Measurements from ENCODE around the gene ALKBH5. TPM values are rescaled to one million over a fixed set of nuclear protein-coding genes. Genes with fewer than 3 reads are reported as not detected.
A peak's percentile ranks its signal among the peaks of the same experiment; 100 is the strongest.

ALKBH5 gene
- total RNA-seq, 1 donor from 2014 or later = 92.6 TPM

GRCh38 chr17:18182978-18183333 is 672 bp upstream of the ALKBH5 start:
- Histone ChIP-seq H3K79me2 (ENCODE audit: insufficient read depth, low read length) (peaks cover 43% of the 10 kb centered on the region), H3K27ac (ENCODE audit: low read depth, low read length) (peak overlapping the region; percentile 94), H3K4me2 (ENCODE audit: low read length) (peak overlapping the region; percentile 92), H3K9me3 (ENCODE audit: insufficient read depth, low read depth, low read length) (no peaks in the 10 kb centered on the region), H3K36me3 (ENCODE audit: insufficient read depth, low read length) (no peaks in the 10 kb centered on the region), H3K27me3 (ENCODE audit: insufficient read depth, low read length) (no peaks in the 10 kb centered on the region), H3K4me1 (ENCODE audit: insufficient read depth, low read length) (peaks cover 39% of the 10 kb centered on the region), H4K20me1 (ENCODE audit: insufficient read depth, low read length) (peaks cover 38% of the 10 kb centered on the region), H3K4me3 (ENCODE audit: insufficient read depth, low read depth, low read length) (peak overlapping the region; percentile 71), H3K9ac (ENCODE audit: low read length) (peak overlapping the region; percentile 87), H2AFZ (ENCODE audit: low read depth, low read length) (peak overlapping the region; percentile 82)
- H3K27me3 Mint-ChIP-seq (ENCODE audit: low read depth, unreplicated experiment) = no peaks in the 10 kb centered on the region
- H3K27ac Mint-ChIP-seq (ENCODE audit: unreplicated experiment) = peak overlapping the region; percentile 96
- H3K9me3 Mint-ChIP-seq (ENCODE audit: unreplicated experiment) = peaks cover 2% of the 10 kb centered on the region
- H3K4me3 Mint-ChIP-seq (ENCODE audit: unreplicated experiment) = peak overlapping the region; percentile 91
- FAIRE-seq (peak; percentile 43), DNase-seq (ENCODE audit: low read depth) (no peak)
- H3K4me1 Mint-ChIP-seq (ENCODE audit: low read depth, unreplicated experiment) = peaks cover 25% of the 10 kb centered on the region
- TF ChIP-seq EZH2 (IDR thresholded peaks at IDR 0.05; ENCODE audit: insufficient read depth, low read length) = no peak
- no peak for TF ChIP-seq CTCF (IDR thresholded peaks at IDR 0.05; ENCODE audit: insufficient read depth, low read depth, low read length)
- peaks cover 3% of the 10 kb centered on the region for H3K36me3 Mint-ChIP-seq (ENCODE audit: low read depth, unreplicated experiment)

GRCh38 chr17:18184143-18185031 is 759 bp downstream of the ALKBH5 start:
- FAIRE-seq = no peak

GRCh38 chr17:18185391-18185790 is 1.8 kb downstream of the ALKBH5 start:
- H3K36me3 ChIP-seq (ENCODE audit: insufficient read depth, low read length) = peaks cover under 1% of the 10 kb centered on the region
- TF ChIP-seq CTCF (IDR thresholded peaks at IDR 0.05; ENCODE audit: insufficient read depth, low read depth, low read length) (no peak), EZH2 (IDR thresholded peaks at IDR 0.05; ENCODE audit: insufficient read depth, low read length) (no peak)
- H3K4me2 ChIP-seq (ENCODE audit: low read length) = peak overlapping the region; percentile 92
- peaks cover 7% of the 10 kb centered on the region for H3K36me3 Mint-ChIP-seq (ENCODE audit: low read depth, unreplicated experiment)
- H3K4me1 ChIP-seq (ENCODE audit: insufficient read depth, low read length) = peaks cover 46% of the 10 kb centered on the region
- FAIRE-seq = no peak
- H2AFZ ChIP-seq (ENCODE audit: low read depth, low read length) = no peak overlapping the region
- peaks cover 67% of the 10 kb centered on the region for H3K79me2 ChIP-seq (ENCODE audit: insufficient read depth, low read length)
- H3K4me3 ChIP-seq (ENCODE audit: insufficient read depth, low read depth, low read length) = peak overlapping the region; percentile 71
- peak overlapping the region; percentile 94 for H3K27ac ChIP-seq (ENCODE audit: low read depth, low read length)
- H3K4me3 Mint-ChIP-seq (ENCODE audit: unreplicated experiment) = peak overlapping the region; percentile 95
- H3K4me1 Mint-ChIP-seq (ENCODE audit: low read depth, unreplicated experiment) = peaks cover 34% of the 10 kb centered on the region
- no peaks in the 10 kb centered on the region for H3K9me3 ChIP-seq (ENCODE audit: insufficient read depth, low read depth, low read length)
- H3K27me3 ChIP-seq (ENCODE audit: insufficient read depth, low read length) = no peaks in the 10 kb centered on the region
- H3K9ac ChIP-seq (ENCODE audit: low read length) = peak overlapping the region; percentile 87
- no peaks in the 10 kb centered on the region for H3K27me3 Mint-ChIP-seq (ENCODE audit: low read depth, unreplicated experiment)
- H3K9me3 Mint-ChIP-seq (ENCODE audit: unreplicated experiment) = no peaks in the 10 kb centered on the region
- peak overlapping the region; percentile 84 for H3K27ac Mint-ChIP-seq (ENCODE audit: unreplicated experiment)
- peak; percentile 45 for DNase-seq (ENCODE audit: low read depth)
- peaks cover 60% of the 10 kb centered on the region for H4K20me1 ChIP-seq (ENCODE audit: insufficient read depth, low read length)

More at GRCh38 chr17:18184143-18185031, 759 bp downstream of the ALKBH5 start:
- peak; percentile 35 for DNase-seq (ENCODE audit: low read depth)
- peak overlapping the region; percentile 79 for H3K27ac Mint-ChIP-seq (ENCODE audit: unreplicated experiment)
- Histone ChIP-seq H3K27ac (ENCODE audit: low read depth, low read length) (peak overlapping the region; percentile 94), H3K27me3 (ENCODE audit: insufficient read depth, low read length) (no peaks in the 10 kb centered on the region), H3K4me3 (ENCODE audit: insufficient read depth, low read depth, low read length) (peak overlapping the region; percentile 71), H3K4me1 (ENCODE audit: insufficient read depth, low read length) (peaks cover 46% of the 10 kb centered on the region), H2AFZ (ENCODE audit: low read depth, low read length) (peak overlapping the region; percentile 46), H3K4me2 (ENCODE audit: low read length) (peak overlapping the region; percentile 92), H3K9me3 (ENCODE audit: insufficient read depth, low read depth, low read length) (no peaks in the 10 kb centered on the region), H3K9ac (ENCODE audit: low read length) (peak overlapping the region; percentile 87), H3K36me3 (ENCODE audit: insufficient read depth, low read length) (no peaks in the 10 kb centered on the region), H3K79me2 (ENCODE audit: insufficient read depth, low read length) (peaks cover 57% of the 10 kb centered on the region), H4K20me1 (ENCODE audit: insufficient read depth, low read length) (peaks cover 50% of the 10 kb centered on the region)
- no peaks in the 10 kb centered on the region for H3K27me3 Mint-ChIP-seq (ENCODE audit: low read depth, unreplicated experiment)
- no peak for TF ChIP-seq EZH2 (IDR thresholded peaks at IDR 0.05; ENCODE audit: insufficient read depth, low read length)
- peaks cover 5% of the 10 kb centered on the region for H3K36me3 Mint-ChIP-seq (ENCODE audit: low read depth, unreplicated experiment)
- peaks cover 2% of the 10 kb centered on the region for H3K9me3 Mint-ChIP-seq (ENCODE audit: unreplicated experiment)
- peak overlapping the region; percentile 95 for H3K4me3 Mint-ChIP-seq (ENCODE audit: unreplicated experiment)
- H3K4me1 Mint-ChIP-seq (ENCODE audit: low read depth, unreplicated experiment) = peaks cover 33% of the 10 kb centered on the region
